Suppressor macrophage treated with lipopolysaccharide for 1 hour (primary cell): ENCODE data around the gene DSC2.

Experiments used
- DNase-seq, 3 donors: peaks; one replicate each; pipeline ENCODE4 v3.0.0-alpha.2; 2020 to 2022

DSC2 gene

DNA sequence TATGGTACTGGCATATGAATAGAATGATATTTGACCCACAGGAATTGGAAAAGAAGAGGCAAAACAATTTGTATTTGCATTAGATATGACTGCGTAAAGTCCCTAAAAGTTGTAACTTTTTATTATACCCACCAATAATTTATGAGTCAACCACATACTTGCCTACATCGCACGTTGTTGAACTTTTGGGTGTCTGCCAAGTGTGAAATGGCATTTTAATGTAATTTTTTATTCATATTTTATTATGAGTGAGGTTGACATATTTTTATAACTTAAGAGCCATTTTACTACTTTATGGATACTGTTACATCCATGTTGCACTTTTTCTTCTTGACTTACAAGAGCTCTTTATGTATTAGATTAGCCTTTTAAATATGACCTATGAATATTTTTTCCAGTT lies 4.6 kb downstream of the DSC2 start:
- no peak for DNase-seq

- no peak for DNase-seq
These were observed 8.3 kb downstream of the DSC2 start for GRCh38 chr18:31093880-31094279.

GRCh38 chr18:31093294-31093693 lies 8.9 kb downstream of the DSC2 start:
- no peak for DNase-seq

GRCh38 chr18:31091350-31091749 lies 10.9 kb downstream of the DSC2 start:
- no peak for DNase-seq

DNA sequence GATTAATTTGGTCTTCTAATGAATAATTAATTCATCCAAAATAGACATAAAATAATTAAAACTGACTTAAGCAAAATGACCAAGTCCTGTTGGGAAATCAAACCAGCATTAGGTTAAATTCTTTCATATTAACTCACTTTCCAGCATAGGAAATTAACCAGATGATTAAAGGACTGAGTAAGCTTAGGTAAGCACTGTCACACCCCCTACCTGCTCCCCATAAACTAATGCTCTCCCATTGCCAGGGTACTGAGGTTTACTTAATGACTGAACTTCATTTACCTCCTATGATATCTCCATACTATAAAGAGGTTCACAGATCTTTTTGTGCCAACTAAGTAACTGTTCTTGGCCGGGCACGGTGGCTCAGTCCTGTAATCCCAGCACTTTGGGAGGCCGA lies 13.7 kb downstream of the DSC2 start:
- DNase-seq: no peak

- peak; percentile 31 to 51 (median 36) for DNase-seq
These were observed 22.2 kb downstream of the DSC2 start for GRCh38 chr18:31079973-31080372.

DNA sequence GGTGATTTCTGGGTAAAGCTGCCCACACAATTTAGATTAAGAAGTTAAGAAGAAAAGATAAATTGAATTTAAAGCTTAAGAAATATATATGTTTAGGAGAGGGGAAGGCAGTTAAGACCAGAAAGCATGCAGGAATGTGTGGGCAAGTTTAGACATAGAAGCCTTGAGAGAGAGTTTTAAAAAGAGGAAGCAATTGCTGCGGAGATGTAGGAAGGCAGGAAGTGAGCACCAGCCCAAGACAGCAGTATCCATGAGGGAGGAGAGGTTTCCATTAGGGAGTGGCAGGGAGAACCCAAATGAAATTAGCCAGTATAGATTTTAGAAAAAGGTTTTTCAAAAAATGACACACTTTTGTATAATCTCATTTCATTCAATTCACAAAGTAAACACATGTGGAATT lies 24.3 kb downstream of the DSC2 start:
- DNase-seq: peak; percentile 35 to 45 (median 45)

DNA sequence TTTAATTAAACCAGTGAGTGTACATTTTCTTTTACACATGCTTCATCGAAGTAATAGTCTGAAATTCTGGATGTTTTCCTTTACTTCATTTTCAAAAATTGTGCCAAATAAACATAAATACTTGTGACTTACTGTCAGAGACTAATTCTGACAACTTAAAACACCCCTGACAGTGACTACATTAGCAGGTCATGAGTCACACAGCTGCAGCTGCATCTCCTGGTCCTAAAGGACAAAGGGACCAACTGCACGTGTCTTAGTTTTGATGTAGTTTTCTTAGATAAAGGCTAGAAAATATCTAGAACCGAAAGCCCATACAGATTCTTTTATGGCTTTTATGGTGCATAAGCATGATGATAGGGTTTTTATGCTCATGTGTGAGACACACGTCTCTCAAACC lies 30.0 kb downstream of the DSC2 start:
- no peak for DNase-seq

DNA sequence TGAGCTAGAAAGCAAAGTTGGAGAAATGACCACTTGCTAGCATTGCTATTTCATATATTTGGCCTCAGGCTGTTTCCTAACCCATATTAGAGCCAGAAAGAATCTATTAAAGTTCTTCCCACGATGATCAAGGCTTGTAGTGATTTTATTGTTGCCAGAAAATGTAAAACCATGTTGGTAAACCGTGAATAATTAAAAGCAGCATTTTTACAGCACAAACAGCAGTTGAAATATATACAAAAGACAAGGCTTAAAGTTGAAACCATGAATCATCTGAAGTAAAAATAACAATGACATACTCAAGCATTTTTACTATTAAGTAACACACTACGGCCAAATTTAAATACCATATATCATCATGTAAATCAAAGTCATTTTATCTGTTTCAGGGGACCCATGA lies 32.0 kb downstream of the DSC2 start:
- DNase-seq: no peak

DNA sequence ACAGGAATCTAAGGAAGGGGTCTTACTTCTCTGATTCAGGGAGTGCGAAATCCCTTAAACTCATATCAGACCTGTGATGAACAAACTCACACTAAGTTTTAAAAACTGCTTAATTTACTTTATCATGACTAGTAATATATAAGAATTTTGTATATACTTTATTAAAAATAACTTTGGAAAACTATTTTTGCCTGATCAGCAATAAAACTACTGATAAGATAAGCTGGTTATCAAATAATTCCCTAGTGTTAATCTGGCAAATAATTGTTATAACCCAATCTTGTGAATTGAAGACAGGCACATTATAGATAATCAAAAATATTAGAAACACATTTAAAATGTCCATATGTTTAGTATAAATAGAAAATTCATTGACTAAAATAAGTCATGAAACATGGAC lies 36.0 kb downstream of the DSC2 start:
- no peak for DNase-seq

DNA sequence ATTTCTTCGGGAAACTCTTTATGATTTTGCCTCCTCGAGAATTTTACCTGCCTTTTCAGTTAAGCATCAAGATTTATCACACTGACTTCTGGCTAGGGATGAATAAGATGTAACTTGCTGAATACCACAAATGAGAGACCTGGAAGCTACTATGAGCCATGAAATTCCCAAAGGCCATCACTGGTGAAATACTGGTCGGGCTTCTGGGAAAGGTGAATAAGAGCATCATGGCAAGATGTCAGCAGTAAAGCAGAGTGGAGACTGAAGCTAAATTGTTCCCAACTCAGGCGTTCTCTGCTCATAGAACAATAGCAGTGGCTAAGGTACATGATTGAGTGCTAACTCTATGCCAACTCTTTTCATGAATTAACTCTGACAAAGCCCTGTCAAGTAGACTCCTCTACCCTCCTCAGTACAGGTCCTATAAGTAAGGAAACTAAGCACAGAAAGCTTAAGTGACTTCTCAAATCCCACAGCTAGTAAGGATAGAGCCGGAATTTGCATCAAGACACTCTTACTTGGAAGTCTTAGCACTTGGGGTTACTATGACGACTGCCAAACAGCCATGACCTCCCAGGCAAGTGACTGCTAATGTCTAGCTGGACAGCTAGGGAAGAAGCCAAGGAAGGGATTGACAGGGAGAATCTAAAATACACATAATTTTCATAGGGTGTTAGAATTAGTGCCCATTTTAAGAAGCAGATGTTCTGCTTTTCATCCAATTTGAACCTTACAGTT lies 37.0 kb downstream of the DSC2 start:
- DNase-seq: no peak

DNA sequence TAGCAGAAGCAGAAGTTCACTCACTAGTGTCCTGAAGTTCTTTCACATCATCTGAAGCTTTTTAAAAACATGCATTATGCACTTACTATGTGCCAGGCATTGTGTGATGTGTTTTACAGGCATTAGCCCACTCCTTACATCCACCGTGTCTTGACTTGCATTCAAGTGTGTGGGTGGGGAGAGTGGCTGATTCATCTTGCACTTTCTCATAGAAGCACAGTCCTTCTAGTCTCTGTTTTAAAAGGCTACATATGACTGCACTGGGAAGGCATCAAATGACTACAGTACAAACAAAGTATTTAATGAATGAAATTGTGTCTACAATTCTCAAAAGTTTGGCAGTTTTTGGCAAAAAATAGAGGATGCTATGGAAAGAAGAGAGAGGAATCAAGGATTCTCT lies 38.1 kb downstream of the DSC2 start:
- no peak for DNase-seq

GRCh38 chr18:31061945-31062344 lies 40.3 kb downstream of the DSC2 start:
- DNase-seq: no peak

GRCh38 chr18:31058897-31059296 lies 43.3 kb downstream of the DSC2 start:
- no peak for DNase-seq

DNA sequence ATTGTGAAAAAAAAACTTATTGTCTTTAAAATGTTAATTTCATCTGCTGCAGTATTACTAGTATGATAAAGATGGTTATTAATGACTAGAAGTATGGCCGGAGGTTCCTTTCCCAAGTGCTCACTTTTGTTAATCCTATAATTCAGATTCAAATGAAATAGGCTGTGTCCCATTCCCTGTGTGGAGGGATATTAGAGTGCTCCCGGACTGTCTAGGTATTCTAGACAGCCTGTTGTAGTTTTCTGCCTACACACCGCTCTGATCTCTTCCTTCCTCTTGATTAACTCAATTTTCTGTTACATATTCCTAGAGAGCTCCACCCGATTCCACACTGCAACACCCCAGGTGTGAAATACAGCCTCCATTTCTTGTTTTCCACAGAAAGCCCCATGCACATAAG lies 44.3 kb downstream of the DSC2 start:
- DNase-seq: no peak

GRCh38 chr18:31057051-31057450 lies 45.2 kb downstream of the DSC2 start:
- no peak for DNase-seq

DNA sequence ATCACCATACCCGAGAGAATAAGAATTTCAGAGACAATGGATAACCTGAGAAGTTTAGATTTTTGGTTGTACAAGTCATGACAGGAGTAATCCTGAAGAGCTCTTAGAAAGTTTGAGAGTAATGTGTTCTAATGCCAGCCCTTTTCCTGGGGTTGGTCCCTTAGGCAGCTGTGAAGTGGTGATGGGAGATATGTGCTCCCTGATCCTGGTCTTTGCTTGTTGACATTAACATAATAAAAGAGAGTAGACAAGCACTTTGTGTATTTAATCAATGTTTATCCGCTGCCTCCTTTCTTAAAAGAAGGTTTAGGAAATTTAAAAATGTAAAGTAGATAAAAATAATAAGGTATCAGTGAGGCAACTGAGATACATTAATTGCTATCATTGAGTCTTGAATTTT lies 45.9 kb downstream of the DSC2 start:
- DNase-seq: no peak

GRCh38 chr18:31050635-31051034 lies 51.6 kb downstream of the DSC2 start:
- DNase-seq: no peak

DNA sequence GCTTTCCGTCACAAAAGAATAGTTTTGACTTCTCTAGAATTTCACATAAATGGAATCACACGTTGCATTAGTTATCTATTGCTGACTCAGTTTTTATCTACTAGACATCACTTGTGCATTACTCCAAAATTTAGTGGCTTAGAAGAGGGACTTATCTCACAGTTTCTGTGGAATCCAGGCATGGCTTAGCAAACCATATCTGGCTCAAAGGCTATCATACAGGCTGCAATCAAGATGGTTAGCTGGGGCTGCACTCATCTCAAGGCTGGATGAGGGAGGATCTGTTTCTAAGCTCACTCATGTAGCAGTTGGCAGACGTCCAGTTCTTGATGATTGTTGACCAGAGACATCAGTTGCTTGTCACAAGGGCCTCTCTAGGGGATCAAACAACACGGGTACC lies 53.0 kb downstream of the DSC2 start:
- DNase-seq: no peak

GRCh38 chr18:31048216-31048615 lies 54.0 kb downstream of the DSC2 start:
- no peak for DNase-seq

DNA sequence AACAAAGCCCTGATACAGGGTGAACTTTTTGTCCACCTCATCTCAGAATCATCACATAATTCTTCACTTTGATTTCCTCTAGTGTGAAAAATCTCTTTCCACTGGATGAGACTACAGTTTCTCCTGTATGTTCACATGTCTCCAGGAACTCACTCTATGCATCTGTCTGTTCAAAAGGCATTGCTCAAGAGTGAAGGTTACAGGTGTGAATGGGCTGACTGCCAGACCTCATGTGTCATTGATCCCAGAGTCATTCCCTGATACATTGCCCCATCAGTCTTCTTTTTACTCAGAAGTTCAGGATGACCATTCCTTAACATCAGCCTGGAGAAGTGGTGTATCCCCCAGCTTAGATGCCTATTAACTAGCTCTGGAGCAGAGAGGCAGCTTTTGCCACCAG lies 55.3 kb downstream of the DSC2 start:
- no peak for DNase-seq

DNA sequence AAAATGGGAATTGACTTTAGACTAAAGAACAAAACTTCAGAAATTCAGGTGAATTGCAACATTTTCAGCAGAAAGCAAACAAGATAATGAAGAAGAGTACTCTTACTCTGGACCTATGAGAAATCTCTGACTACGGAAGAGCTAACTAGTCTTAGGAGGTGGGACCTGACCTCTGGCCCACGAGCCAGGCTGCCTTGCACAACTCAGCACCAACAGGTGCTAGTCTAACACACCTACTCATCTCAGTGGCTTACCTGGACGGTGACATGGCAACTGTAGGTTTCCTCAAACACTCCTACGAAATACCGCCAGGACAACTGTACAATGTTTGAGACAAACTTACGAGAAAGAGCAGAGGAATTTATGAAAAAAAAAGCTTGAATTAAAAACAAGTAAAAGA lies 56.6 kb downstream of the DSC2 start:
- DNase-seq: no peak

GRCh38 chr18:31044926-31045325 lies 57.3 kb downstream of the DSC2 start:
- no peak for DNase-seq

- no peak for DNase-seq
These were observed 58.5 kb downstream of the DSC2 start for GRCh38 chr18:31043709-31044108.

DNA sequence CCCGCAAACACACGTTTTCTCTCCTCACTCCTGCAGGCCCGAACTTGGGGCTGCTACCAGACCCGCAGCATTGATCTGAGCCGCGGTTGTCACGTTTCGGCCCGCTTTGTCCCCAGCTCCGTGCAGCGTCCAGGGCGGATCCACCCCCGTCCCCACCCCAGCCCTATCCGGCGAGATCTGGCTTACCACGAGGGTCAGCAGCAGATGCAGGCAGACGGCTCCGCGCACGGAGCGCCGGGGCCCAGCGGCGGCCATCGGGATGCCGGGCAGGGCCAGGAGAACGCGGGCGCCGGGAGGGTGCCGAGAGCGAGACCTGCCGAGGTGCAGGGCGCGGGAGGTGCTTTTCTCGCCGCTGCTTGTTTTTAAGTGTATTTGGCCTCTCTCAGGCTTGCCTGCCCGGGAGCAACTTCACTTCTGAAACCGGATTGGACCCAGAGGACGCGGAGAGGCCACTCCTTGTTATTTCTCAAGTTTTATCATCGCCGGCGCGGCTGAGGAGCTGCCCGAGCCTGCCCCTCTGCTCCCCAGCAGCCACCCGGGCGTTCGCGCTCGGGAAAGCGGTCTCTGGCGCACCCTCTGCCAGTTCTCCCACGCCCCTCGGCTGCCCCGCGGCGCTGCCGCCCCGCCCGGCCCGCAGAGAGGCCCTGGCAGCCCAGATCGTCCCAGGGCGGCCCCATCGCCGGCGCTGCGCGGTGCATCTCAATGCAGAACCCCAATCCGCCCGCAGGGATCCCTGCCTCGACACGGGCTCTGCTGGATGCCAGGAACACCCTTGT lies 59.6 kb downstream of the DSC2 start, which contains the start of gene DSC3:
DSC3 (minus strand) TSS at position 337 of the 776 bp plus-strand sequence; CDS start at position 255, 82 bp downstream.
- DNase-seq: peak in 1 of 3 donors; percentile 18
